ENCODE measurements around the gene MOB3B. TPM values are rescaled to one million over a fixed set of nuclear protein-coding genes. Genes with fewer than 3 reads are reported as not detected.
"Not testable (repeated sequence)": the region's sequence is repeated elsewhere in the genome, so short reads cannot be mapped to it uniquely, and the experiment has no call there.

Gene MOB3B
- total RNA-seq, 1 donor from 2014 or later = 11.0 TPM

- intact Hi-C loops (cut with DNase I) = no loop called here
- no peak for TF ChIP-seq POLR2A (IDR thresholded peaks at IDR 0.05)
- no peak for TF ChIP-seq POLR2AphosphoS5 (IDR thresholded peaks at IDR 0.05; ENCODE audit: insufficient read depth in 1 of 2, low read depth in 1 of 2)
- TF ChIP-seq, protein P1, sequence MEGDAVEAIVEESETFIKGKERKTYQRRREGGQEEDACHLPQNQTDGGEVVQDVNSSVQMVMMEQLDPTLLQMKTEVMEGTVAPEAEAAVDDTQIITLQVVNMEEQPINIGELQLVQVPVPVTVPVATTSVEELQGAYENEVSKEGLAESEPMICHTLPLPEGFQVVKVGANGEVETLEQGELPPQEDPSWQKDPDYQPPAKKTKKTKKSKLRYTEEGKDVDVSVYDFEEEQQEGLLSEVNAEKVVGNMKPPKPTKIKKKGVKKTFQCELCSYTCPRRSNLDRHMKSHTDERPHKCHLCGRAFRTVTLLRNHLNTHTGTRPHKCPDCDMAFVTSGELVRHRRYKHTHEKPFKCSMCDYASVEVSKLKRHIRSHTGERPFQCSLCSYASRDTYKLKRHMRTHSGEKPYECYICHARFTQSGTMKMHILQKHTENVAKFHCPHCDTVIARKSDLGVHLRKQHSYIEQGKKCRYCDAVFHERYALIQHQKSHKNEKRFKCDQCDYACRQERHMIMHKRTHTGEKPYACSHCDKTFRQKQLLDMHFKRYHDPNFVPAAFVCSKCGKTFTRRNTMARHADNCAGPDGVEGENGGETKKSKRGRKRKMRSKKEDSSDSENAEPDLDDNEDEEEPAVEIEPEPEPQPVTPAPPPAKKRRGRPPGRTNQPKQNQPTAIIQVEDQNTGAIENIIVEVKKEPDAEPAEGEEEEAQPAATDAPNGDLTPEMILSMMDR (IDR thresholded peaks at IDR 0.05) = no peak
- no peak overlapping the region for H3K27ac ChIP-seq
- H3K4me3 ChIP-seq = no peak overlapping the region
- no peaks in the 10 kb centered on the region for H3K9me3 ChIP-seq
- DNase-seq (ENCODE audit: extremely low spot score in 2 of 2) = no peak
- H3K36me3 ChIP-seq = no peaks in the 10 kb centered on the region
- H3K4me1 ChIP-seq = peaks cover 29% of the 10 kb centered on the region
- no peaks in the 10 kb centered on the region for H3K27me3 ChIP-seq
Observed at GRCh38 chr9:27467486-27467885, 62.1 kb downstream of the MOB3B start.

DNA sequence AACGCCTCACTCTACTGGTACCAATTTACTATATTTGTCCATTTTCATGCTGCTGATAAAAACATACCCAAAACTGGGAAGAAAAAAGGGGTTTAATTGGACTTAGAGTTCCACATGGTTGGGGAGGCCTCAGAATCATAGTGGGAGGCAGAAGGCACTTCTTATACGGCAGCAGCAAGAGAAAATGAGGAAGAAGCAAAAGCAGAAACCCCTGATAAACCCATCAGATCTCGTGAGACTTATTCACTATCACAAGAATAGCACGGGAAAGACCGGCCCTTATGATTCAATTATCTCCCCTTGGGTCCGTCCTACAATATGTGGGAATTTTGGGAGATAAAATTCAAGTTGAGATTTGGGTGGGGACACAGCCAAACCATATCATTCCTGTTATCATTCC lies 63.1 kb downstream of the MOB3B start:
- H3K4me3 ChIP-seq; intact Hi-C loops (cut with DNase I); H3K9me3 ChIP-seq: not testable (repeated sequence)

GRCh38 chr9:27464950-27465349 lies 64.7 kb downstream of the MOB3B start:
- H3K36me3 ChIP-seq; H3K27ac ChIP-seq; DNase-seq (ENCODE audit: extremely low spot score in 2 of 2); H3K9me3 ChIP-seq; H3K27me3 ChIP-seq; intact Hi-C loops (cut with DNase I); H3K4me3 ChIP-seq: not testable (repeated sequence)
- H3K4me1 ChIP-seq = peaks cover 16% of the 10 kb centered on the region

More for the DNA sequence above, 63.1 kb downstream of the MOB3B start:
- peaks cover 19% of the 10 kb centered on the region for H3K4me1 ChIP-seq
- H3K36me3 ChIP-seq; H3K27me3 ChIP-seq; H3K27ac ChIP-seq; DNase-seq (ENCODE audit: extremely low spot score in 2 of 2): not testable (repeated sequence)

DNA sequence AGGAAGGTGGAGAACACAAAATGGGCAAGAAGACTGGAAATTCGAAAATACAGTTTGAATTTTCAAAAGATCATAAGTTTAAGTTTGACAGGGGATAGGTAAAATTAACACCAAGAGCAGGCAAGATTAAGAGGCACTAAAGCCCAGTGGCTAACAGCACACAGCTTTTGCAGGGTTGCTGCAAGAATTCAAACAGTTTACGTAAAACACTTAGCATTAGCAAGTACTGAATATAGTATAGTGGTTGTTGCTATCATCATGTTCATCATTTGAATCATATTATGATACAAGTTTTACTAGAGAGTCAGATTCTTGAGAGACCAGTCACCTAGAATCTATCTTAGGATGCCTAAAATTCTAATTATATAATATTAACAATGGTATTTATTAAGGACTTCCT lies 66.8 kb downstream of the MOB3B start:
- Histone ChIP-seq H3K4me1 (peaks cover 24% of the 10 kb centered on the region), H3K9me3 (no peaks in the 10 kb centered on the region), H3K4me3 (no peak overlapping the region), H3K36me3 (no peaks in the 10 kb centered on the region), H3K27me3 (no peaks in the 10 kb centered on the region), H3K27ac (no peak overlapping the region)
- TF ChIP-seq, protein P1 (IDR thresholded peaks at IDR 0.05) = no peak
- TF ChIP-seq POLR2AphosphoS5 (IDR thresholded peaks at IDR 0.05; ENCODE audit: insufficient read depth in 1 of 2, low read depth in 1 of 2) (no peak), POLR2A (IDR thresholded peaks at IDR 0.05) (no peak)
- no peak for DNase-seq (ENCODE audit: extremely low spot score in 2 of 2)
- intact Hi-C loops (cut with DNase I) = no loop called here

- TF ChIP-seq POLR2AphosphoS5 (IDR thresholded peaks at IDR 0.05; ENCODE audit: insufficient read depth in 1 of 2, low read depth in 1 of 2) (no peak), POLR2A (IDR thresholded peaks at IDR 0.05) (no peak)
- TF ChIP-seq, protein P1 (IDR thresholded peaks at IDR 0.05) = no peak
- intact Hi-C loops (cut with DNase I) = no loop called here
- Histone ChIP-seq H3K36me3 (no peaks in the 10 kb centered on the region), H3K27ac (no peak overlapping the region), H3K4me3 (no peak overlapping the region), H3K27me3 (no peaks in the 10 kb centered on the region), H3K9me3 (no peaks in the 10 kb centered on the region), H3K4me1 (peaks cover 20% of the 10 kb centered on the region)
- DNase-seq (ENCODE audit: extremely low spot score in 2 of 2) = no peak
Observed at GRCh38 chr9:27462434-27462833, 67.2 kb downstream of the MOB3B start.

DNA sequence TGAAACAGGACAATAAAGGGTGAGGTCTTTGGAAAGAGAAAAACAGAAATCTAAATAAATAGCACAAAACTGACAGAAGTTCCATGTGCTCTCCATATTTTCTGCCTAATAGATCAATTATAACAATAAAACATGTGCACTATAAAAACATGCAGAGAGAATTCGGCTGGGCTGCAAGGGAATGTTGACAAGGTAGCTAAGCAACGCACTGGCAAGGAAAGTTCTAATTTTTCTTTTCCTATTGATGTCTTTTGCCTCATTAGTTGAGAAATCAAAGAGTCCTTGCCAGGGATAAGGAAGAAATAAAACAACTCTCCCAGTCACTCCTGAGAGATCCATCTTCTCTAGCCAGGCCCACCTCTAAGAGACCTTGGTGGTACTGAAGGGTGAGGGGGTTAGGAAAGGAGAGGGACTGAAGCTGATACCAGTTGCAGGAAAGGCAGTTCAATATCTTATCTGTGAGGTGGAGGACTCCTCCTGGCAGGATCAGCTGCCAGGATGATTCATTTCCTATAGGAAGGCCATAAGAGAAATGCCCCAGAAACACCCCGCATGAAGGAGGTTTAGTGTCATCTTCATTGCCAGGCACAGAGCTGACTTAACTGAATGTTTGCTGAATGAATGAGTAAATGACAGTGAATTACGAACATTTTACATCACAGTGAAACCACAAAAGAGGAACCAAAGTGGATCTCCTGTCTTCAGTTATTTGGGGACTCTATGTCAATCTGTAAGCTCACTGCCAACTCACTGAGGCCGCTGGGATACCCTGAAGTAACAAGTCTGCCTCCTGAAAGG lies 69.2 kb downstream of the MOB3B start:
- Histone ChIP-seq H3K36me3 (no peaks in the 10 kb centered on the region), H3K9me3 (no peaks in the 10 kb centered on the region), H3K27ac (peak overlapping the region; percentile 50), H3K27me3 (no peaks in the 10 kb centered on the region), H3K4me1 (peaks cover 20% of the 10 kb centered on the region), H3K4me3 (no peak overlapping the region)
- TF ChIP-seq, protein P1 (IDR thresholded peaks at IDR 0.05) = no peak
- TF ChIP-seq POLR2AphosphoS5 (IDR thresholded peaks at IDR 0.05; ENCODE audit: insufficient read depth in 1 of 2, low read depth in 1 of 2) (no peak), POLR2A (IDR thresholded peaks at IDR 0.05) (no peak)
- intact Hi-C loops (cut with DNase I) = no loop called here
- DNase-seq (ENCODE audit: extremely low spot score in 2 of 2) = no peak

Measured in vagina (tissue), 2 donors.